Gastrocnemius medialis (tissue), 4 donors: ENCODE measurements around the gene PPM1E.

ENCODE experiments used
- CTCF ChIP-seq, 5 experiments: fragments of 450-650 bp in 3 of 5; fragments of 200-600 bp in 2 of 5; sonication (generic) in 2 of 5; IDR thresholded peaks in 4 of 5; conservative IDR thresholded peaks in 1 of 5; 1 replicate in 4 of 5; 2 replicates in 1 of 5; pipeline ENCODE4 v1.5.1; 2016 to 2019; ENCODE audit warnings: antibody characterized with exemption in 5 of 5, mild to moderate bottlenecking in 3 of 5, moderate library complexity in 3 of 5
- POLR2A ChIP-seq, 2 donors: fragments of 450-650 bp; IDR thresholded peaks; one replicate each; pipeline ENCODE4 v1.6.1; 2017; ENCODE audit warnings: antibody characterized with exemption in 2 of 2, mild to moderate bottlenecking in 2 of 2, moderate library complexity in 2 of 2

- TF ChIP-seq CTCF (IDR thresholded peaks at IDR 0.05 in 4 of 5, conservative IDR thresholded peaks at IDR 0.05 in 1 of 5) (no peak), POLR2A (IDR thresholded peaks at IDR 0.05) (no peak)
Measured at GRCh38 chr17:58913552-58913951, 157.9 kb downstream of the PPM1E start.
